GM21717 (cell line): Measurements from ENCODE around the gene KLF4.

Experiments
- ATAC-seq: cut with Tn5 transposase; IDR thresholded peaks from one replicate; pipeline ENCODE4 v1.9.1; 2021; ENCODE audit warnings: mild to moderate bottlenecking, moderate library complexity; ENCODE audit not compliant: unreplicated experiment

The KLF4 gene

DNA sequence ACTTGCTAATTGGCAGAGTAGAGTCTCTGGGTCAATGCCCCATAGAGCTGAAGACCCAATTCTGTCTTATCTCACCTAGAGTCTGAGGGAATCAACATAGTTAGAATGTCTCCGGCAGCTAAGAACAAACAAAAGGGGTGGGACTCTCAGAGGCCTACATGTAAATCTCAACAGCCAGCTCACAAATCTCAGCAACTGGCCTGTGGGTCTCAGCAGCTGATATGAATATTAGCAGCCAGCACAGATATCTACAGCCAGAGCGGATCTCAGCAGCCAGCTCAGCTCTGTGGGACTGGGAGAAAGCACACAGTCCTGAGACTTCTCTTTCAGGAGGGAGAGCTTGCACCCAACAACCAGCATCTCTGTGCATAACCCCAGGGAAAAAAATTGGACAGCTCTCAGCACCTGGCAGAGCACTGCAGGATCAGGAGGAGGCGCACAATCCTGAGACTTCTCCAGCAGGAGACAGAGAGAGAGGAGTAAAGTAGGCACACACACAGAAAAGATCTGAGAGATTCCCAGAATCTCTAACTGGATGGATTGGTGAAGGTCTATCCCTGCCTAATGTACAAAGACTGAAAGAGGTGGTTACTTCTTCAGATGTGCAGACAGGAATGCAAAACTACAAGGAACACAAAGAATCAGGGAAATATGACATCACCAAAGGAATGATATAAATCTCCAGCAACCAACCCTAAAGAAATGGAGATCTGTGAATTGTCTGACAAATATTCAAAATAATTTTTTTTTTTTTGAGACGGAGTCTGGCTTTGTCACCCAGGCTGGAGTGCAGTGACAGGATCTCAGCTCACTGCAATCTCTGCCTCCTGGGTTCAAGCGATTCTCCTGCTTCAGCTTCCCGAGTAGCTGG lies 29.2 kb downstream of the KLF4 start:
- ATAC-seq: no peak

GRCh38 chr9:107455425-107456135 lies 34.0 kb downstream of the KLF4 start:
- no peak for ATAC-seq

DNA sequence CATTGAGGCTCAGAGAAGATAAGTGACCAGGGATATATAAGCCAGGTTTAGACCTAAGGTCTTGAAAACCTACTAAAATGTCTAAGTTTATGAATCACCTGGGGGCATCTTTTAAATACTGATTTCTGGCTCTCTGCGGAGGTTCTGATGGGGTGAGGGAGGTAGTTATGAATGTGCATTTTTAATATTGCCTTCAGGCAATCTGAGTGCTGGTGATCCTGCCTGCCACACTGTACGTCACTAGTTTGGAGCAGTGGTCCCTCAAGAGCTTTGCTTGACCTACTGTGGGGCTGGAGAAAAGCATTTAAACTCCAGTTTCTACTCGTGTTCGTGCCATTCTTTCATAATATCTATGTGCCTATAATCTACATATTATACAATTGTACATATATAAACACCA lies 36.1 kb downstream of the KLF4 start:
- ATAC-seq: no peak

GRCh38 chr9:107447834-107448233 lies 41.7 kb downstream of the KLF4 start:
- ATAC-seq: no peak

- ATAC-seq: no peak
Measured at GRCh38 chr9:107447081-107447480, 42.5 kb downstream of the KLF4 start.

DNA sequence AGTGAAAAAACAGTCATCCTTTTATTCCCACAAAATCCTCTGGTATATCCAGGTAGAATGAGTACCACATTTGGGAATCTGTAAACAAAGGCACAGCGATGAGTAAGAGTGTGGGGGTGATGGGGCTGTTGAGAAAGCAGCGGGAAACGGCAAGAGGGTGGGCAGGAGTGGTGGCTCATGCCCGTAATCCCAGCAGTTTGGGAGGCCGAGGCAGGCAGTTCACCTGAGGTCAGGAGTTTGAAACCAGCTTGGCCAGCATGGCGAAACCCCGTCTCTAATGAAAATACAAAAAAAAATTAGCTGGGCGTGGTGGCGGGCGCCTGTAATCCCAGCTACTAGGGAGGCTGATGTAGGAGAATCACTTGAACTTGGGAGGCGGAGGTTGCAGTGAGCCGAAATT lies 43.1 kb downstream of the KLF4 start:
- ATAC-seq: no peak

GRCh38 chr9:107443786-107444185 lies 45.8 kb downstream of the KLF4 start:
- ATAC-seq: no peak

GRCh38 chr9:107439991-107440456 lies 49.5 kb downstream of the KLF4 start:
- ATAC-seq: no peak

- ATAC-seq: no peak
Measured at GRCh38 chr9:107438211-107439031, 51.1 kb downstream of the KLF4 start.

DNA sequence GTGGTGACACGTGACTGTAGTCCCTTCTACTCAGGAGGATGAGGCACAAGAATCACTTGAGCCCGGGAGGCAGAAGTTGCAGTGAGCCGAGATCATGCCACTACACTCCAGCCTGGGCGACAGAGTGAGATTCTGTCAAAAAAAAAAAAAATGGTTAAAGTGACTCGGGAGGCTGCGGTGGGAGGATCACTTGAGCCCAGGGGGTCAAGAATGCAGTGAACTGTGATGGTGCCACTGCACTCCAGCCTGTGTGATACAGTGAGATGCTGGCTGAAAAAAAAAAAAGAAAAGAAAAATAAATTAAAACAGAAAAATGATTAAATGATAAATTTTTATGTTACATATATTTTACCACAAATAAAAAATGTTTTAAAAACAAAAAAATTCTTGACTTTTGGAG lies 51.9 kb downstream of the KLF4 start:
- no peak for ATAC-seq

GRCh38 chr9:107435415-107435814 lies 54.2 kb downstream of the KLF4 start:
- ATAC-seq: no peak
